ENCODE results near the gene TLE6. TPM values are rescaled to one million over a fixed set of nuclear protein-coding genes. Genes with fewer than 3 reads are reported as not detected.
A peak's percentile ranks its signal among the peaks of the same experiment; 100 is the strongest.

TLE6 gene
- total and polyA plus RNA-seq, 2 of the 8 experiments (the other 6 are each of a cell fraction or from before 2014, with no cell fraction given) = 2.5 to 2.9 TPM

DNA sequence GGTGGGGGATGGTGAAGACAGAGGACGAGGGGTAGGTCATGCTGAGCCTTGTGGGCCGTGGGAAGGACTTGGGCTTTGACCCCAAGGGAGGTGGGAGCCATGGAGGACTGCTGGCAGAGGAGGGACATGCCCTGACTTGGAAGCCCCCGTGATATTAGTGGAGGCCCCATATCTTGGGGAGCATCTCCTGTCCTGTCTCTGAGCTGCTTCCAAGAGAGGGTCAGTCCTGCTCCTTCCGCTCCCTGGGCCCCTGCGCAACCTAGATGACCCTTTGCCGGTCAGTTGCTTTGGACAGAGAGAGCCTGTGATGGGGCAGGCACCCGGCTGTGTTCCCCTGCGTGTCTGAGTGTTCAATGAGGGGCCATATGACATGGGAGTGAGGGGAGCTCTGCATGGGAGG is 5.2 kb downstream of the TLE6 start:
- H2AFZ ChIP-seq (ENCODE audit: low read length) = no peak overlapping the region
- H3K4me2 ChIP-seq (ENCODE audit: insufficient read depth in 1 of 2, low read depth in 2 of 2, low read length in 2 of 2) = 0 out of 4 replicates have a peak overlapping the region, but pooled peaks of 1 of the 2 experiments have one; percentile 18
- H3K27ac ChIP-seq (ENCODE audit: low read depth, low read length) = no peak overlapping the region
- no peak overlapping the region for H3K9ac ChIP-seq (replicated peaks in 1 of 4; ENCODE audit: extremely low read depth in 1 of 4, low read depth in 3 of 4, low read length in 3 of 4)
- no peaks in the 10 kb centered on the region for H3K79me1 ChIP-seq (ENCODE audit: low read depth, low read length)
- no peak overlapping the region for H2BK15ac ChIP-seq (ENCODE audit: low read length)
- H3K9me3 ChIP-seq (ENCODE audit: insufficient read depth in 2 of 2, low read depth in 1 of 2, low read length in 1 of 2) = no peaks in the 10 kb centered on the region
- no peak overlapping the region for H3K23ac ChIP-seq (ENCODE audit: insufficient read length)
- H3K4me1 ChIP-seq (replicated peaks in 1 of 4; ENCODE audit: control insufficient read depth in 3 of 4, insufficient read depth in 4 of 4, low read length in 3 of 4) = peaks cover 3 to 30% (median 23%) of the 10 kb centered on the region in 4 experiments
- DNase-seq (ENCODE audit: low read depth in 1 of 2, low spot score in 2 of 2) (no peak), FAIRE-seq (no peak)
- 0 out of 2 replicates have a peak overlapping the region, but pooled peaks have one; percentile 61 for H2BK20ac ChIP-seq (ENCODE audit: low read length)
- no peak overlapping the region for H4K5ac ChIP-seq (ENCODE audit: insufficient read length, low read depth, low read length)
- CTCF ChIA-PET (ENCODE audit: partially characterized antibody) = interaction anchor here (0.7 to 1.6 kb wide), 5 partner anchors 54 to 181 kb away, joined by 3 to 5 read pairs (median 3); no protein-coding TSS in a partner anchor
- no peaks in the 10 kb centered on the region for H3K36me3 ChIP-seq (ENCODE audit: control insufficient read depth in 2 of 4, insufficient read depth in 4 of 4, low read length in 3 of 4)
- POLR2A ChIA-PET (ENCODE audit: partially characterized antibody) = interaction anchor here (0.8 to 2.0 kb wide), 3 partner anchors 10 to 45 kb away, joined by 3 to 4 read pairs (median 3); no protein-coding TSS in a partner anchor
- H3K18ac ChIP-seq (ENCODE audit: extremely low read depth, low read length) = peak overlapping the region; percentile 78; the same call in 1 of the 2 replicates
- H4K91ac ChIP-seq (replicated peaks; ENCODE audit: insufficient read length, low read length) = no peak overlapping the region
- no peaks in the 10 kb centered on the region for H4K20me1 ChIP-seq (replicated peaks in 1 of 2; ENCODE audit: control insufficient read depth in 1 of 2, insufficient read depth in 2 of 2, low read length in 2 of 2)
- peaks cover 0 to 5% (median 4%) of the 10 kb centered on the region in 4 experiments; a peak in 2 of 7 replicates for H3K27me3 ChIP-seq (replicated peaks in 1 of 4; ENCODE audit: control insufficient read depth in 3 of 4, extremely low read depth in 1 of 4, insufficient read depth in 3 of 4, low read length in 3 of 4)
- H2BK12ac ChIP-seq (ENCODE audit: low read depth, low read length) = peak overlapping the region; percentile 98; the same call in 1 of the 2 replicates
- H3K4me3 ChIP-seq (ENCODE audit: extremely low read depth in 1 of 4, insufficient read depth in 2 of 4, low read depth in 3 of 4, low read length in 4 of 4) = no peak overlapping the region
- H3K79me2 ChIP-seq (ENCODE audit: control insufficient read depth in 1 of 2, insufficient read depth in 2 of 2, low read length in 2 of 2) = no peaks in the 10 kb centered on the region
- H2BK120ac ChIP-seq (replicated peaks; ENCODE audit: low read depth, low read length) = peak overlapping the region; percentile 28
- H3K56ac ChIP-seq (replicated peaks; ENCODE audit: insufficient read length, low read depth, low read length) = no peak overlapping the region
- no peak overlapping the region for H2BK5ac ChIP-seq (ENCODE audit: low read depth, low read length)
- no peak overlapping the region for H4K8ac ChIP-seq (ENCODE audit: extremely low read depth, insufficient read depth, low read length)
- H3K23me2 ChIP-seq (ENCODE audit: low read depth, low read length) = peaks cover 3% of the 10 kb centered on the region; the same call in 1 of the 2 replicates
- no peak overlapping the region for H3K4ac ChIP-seq (replicated peaks; ENCODE audit: insufficient read length, low read depth, low read length)
- no peak overlapping the region for H2AK5ac ChIP-seq (ENCODE audit: low read depth, low read length)
- 69% methylated on average over 7 of the region's 8 CpGs; no CpG with 5 or more reads in 1 of the 2 experiments for WGBS, 2 experiments (ENCODE audit: extremely low coverage in 1 of 2, insufficient coverage in 1 of 2, insufficient read length in 1 of 2, insufficient replicate concordance in 2 of 2, low coverage in 1 of 2, low lambda C conversion rate in 2 of 2, missing lambda C conversion rate in 1 of 2)
- no peak overlapping the region for H3K14ac ChIP-seq (ENCODE audit: insufficient read length)
- TF ChIP-seq KDM5A (IDR thresholded peaks at IDR 0.05; ENCODE audit: low read length) (no peak), YY1 (IDR thresholded peaks at IDR 0.05; ENCODE audit: low read depth, low read length) (no peak), SP4 (IDR thresholded peaks at IDR 0.05; ENCODE audit: low read length) (no peak), EP300 (IDR thresholded peaks at IDR 0.05; ENCODE audit: borderline replicate concordance in 1 of 2, low read depth in 2 of 2, low read length in 2 of 2) (no peak), SIN3A (conservative IDR thresholded peaks at IDR 0.05 in 1 of 2, IDR thresholded peaks at IDR 0.05 in 1 of 2; ENCODE audit: low read depth in 1 of 2, low read length in 2 of 2) (no peak), RNF2 (IDR thresholded peaks at IDR 0.05; ENCODE audit: borderline replicate concordance, low read depth, low read length, missing control alignments, poor library complexity, severe bottlenecking) (no peak), HDAC6 (IDR thresholded peaks at IDR 0.05; ENCODE audit: low read depth, low read length) (no peak)
- TF ChIP-seq, protein P1, sequence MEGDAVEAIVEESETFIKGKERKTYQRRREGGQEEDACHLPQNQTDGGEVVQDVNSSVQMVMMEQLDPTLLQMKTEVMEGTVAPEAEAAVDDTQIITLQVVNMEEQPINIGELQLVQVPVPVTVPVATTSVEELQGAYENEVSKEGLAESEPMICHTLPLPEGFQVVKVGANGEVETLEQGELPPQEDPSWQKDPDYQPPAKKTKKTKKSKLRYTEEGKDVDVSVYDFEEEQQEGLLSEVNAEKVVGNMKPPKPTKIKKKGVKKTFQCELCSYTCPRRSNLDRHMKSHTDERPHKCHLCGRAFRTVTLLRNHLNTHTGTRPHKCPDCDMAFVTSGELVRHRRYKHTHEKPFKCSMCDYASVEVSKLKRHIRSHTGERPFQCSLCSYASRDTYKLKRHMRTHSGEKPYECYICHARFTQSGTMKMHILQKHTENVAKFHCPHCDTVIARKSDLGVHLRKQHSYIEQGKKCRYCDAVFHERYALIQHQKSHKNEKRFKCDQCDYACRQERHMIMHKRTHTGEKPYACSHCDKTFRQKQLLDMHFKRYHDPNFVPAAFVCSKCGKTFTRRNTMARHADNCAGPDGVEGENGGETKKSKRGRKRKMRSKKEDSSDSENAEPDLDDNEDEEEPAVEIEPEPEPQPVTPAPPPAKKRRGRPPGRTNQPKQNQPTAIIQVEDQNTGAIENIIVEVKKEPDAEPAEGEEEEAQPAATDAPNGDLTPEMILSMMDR (IDR thresholded peaks at IDR 0.05; ENCODE audit: control extremely low read depth in 1 of 3, insufficient read depth in 1 of 3, low read depth in 1 of 3, low read length in 3 of 3) = no peak
- TF ChIP-seq, protein P2, sequence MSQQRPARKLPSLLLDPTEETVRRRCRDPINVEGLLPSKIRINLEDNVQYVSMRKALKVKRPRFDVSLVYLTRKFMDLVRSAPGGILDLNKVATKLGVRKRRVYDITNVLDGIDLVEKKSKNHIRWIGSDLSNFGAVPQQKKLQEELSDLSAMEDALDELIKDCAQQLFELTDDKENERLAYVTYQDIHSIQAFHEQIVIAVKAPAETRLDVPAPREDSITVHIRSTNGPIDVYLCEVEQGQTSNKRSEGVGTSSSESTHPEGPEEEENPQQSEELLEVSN (IDR thresholded peaks at IDR 0.05) = no peak
